ENCODE results near the gene TMEM200B.
"Not testable (repeated sequence)": the region's sequence is repeated elsewhere in the genome, so short reads cannot be mapped to it uniquely, and the experiment has no call there.

The TMEM200B gene

GRCh38 chr1:29108041-29108440, 15.7 kb downstream of the TMEM200B start:
- not testable (repeated sequence) for DNase-seq (ENCODE audit: low read depth)

DNA sequence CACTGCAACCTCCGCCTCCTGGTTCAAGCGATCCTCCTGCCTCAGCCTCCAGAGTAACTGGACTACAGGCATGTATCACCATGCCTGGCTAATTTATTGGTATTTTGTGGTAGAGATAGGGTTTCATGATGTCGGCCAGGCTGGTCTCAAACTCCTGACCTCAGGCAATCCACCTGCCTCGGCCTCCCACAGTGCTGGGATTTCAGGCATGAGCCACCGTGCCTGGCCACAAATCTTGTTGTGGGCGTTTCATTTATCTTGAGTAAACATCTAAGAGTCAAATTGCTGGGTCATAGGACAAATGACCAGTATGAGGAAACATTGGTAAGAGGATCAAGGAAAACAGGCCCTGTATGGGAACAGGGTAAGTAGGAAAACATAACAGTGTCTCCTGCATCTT, 17.9 kb downstream of the TMEM200B start:
- peak; percentile 12 for DNase-seq (ENCODE audit: low read depth)

DNA sequence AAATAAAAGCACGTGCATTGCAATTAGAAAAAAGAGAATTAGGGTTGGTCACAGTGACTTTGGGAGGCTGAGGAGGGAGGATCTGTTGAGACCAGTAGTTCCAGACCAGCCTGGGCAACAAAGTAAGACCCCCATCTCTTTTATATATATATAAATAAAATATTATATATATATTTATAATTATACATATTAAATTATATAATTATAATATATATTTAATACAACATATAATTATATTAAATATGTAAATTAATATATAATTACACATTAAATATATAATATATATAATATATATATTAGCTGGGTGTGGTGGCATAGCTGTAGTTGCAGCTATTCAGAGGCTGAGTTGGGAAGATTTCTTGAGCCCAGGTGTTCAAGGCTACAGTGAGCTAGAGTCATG, 23.2 kb downstream of the TMEM200B start:
- DNase-seq (ENCODE audit: low read depth) = no peak

GRCh38 chr1:29099286-29099685, 24.4 kb downstream of the TMEM200B start:
- no peak for DNase-seq (ENCODE audit: low read depth)

DNA sequence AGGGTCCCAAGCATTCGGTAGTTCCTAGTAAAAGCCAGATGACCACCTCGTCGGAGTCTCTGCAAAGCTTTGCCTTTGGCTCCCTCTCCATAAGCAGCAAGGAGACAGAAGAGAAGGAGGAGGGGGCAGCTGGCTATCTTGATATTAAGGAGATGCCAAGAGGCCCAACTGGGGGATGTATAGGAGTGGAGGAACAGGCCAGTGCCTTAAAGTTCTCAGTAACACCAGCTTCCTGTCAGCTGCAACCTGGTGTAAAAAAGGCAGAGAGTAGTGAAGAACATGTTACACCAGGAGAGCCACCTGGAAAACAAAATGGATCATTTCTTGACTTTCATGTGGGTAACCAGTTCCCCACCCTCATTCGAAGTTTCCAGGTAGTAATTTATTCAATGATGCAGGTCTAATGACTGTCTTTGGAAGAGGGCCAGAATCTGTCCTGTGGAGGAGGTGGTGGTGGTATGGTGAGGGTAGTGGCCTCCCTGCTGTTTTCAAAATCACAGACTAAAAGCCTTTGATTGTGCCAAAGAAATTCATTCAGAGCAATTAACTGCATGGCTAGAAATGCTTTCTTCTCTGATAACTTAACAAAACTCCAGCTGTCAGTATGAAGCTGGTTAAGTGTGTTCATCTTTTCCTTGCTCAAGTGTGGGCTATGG, 27.3 kb downstream of the TMEM200B start:
- DNase-seq (ENCODE audit: low read depth) = no peak

GRCh38 chr1:29094954-29095353, 28.7 kb downstream of the TMEM200B start:
- no peak for DNase-seq (ENCODE audit: low read depth)

DNA sequence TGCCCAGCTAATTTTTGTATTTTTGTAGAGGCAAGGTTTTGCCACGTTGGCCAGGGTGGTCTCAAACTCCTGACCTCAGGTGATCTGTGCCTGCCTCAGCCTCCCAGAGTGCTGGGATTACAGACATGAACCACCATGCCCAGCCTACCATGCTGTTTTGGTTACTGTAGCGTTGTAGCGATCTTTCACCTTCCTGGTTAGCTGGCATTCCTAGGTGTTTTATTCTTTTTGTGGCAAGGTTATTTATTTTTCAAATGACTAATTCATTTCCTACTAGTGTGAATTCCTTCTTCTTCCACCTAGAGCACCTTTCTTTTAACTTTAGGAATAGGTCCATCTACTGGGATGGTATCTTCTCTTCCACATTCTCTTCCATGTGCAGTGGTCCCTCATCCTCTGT, 29.3 kb downstream of the TMEM200B start:
- no peak for DNase-seq (ENCODE audit: low read depth)

GRCh38 chr1:29092704-29093103, 31.0 kb downstream of the TMEM200B start:
- DNase-seq (ENCODE audit: low read depth) = not testable (repeated sequence)

GRCh38 chr1:29090937-29091618, 32.6 kb downstream of the TMEM200B start:
- DNase-seq (ENCODE audit: low read depth) = no peak

DNA sequence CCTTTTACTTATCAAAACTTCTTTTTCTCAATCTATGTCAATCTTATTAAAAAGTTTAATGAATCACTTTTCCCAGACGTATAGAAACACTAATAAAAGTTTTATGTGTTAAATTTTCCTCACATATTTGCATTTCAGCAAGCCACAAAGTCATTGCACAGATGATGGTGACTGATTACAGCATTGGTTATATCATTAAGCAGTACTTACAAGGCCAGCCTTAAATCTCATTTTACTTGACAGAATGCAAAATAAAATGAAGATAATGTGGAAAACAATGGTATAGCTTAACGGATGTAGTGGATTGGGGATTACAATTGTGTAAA, 39.5 kb downstream of the TMEM200B start:
- DNase-seq (ENCODE audit: low read depth) = no peak

DNA sequence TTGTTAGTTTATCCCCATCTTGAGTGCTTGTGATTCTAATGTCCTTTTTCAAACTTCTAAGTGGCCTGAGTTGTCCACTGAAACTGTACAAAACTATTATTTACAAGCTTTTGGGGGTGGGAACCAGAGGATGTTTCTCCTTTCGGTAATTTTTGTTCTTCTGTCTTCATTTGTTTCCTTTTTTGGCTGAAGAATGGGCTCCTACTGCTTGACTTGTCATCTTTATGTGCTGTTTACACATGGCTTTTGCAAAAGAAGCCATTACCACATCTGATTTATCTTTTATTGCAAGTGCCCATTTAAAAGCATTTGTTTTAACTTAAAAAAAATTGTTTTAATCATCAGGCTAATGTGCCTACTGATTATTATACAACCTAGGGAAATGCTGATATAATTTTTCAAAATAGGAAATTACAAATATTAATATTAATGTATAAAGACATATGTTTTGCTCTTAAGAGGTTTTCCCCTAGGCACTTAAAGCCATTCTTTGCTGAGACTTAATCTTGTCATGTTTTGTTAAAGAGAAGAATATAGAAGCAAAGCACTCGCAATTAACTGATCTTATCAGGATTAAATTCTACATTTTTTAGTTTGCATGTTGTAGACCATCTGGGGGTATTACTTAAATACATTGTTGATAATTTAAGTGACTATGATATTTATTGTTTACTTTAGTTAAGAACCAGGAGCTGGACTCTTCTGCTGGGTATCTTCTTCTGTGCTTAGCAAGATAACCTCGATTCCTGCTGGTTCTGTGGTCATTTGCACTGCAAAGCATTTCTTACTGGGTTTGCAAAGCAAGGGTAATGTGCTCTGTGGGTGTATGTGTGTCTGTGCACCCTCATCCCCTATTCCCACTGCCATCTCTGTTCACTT, 40.1 kb downstream of the TMEM200B start:
- DNase-seq (ENCODE audit: low read depth) = no peak

DNA sequence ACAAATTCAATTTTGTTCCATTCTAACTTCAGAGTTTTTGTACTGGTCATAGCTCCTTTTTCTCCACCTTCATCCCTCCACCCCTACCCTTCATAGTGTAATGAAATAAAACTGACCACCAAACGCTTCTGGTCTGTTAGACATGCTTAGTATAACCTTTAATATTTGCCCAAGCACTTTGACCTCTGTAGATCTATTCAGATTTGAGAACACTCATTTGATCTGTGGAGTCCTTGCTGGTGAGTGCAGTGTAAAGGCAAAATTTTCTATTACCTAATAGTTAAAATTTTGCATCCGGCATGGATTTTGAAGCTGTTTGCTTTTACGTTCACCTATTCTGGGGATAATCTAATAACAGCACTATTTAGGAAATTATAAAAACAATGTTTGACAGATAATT, 41.2 kb downstream of the TMEM200B start:
- DNase-seq (ENCODE audit: low read depth) = no peak

DNA sequence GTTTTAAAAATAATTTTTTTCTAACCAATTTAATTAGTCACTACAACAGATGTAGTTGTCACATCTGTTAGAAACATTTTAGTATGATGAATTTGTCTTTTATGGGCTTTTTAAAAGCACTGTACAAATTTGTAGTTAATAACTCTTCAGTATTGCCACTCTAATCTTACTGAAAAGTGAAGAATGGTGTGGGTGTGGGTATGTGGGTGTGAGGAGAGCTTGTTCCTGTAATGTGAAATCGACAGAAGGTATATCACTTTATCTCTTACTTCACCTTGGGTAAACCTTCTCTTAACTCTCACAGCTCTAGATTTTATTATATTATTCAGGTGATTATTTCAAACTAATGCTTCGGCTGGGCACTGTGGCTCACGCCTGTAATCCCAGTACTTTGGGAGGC, 42.5 kb downstream of the TMEM200B start:
- DNase-seq (ENCODE audit: low read depth) = no peak

DNA sequence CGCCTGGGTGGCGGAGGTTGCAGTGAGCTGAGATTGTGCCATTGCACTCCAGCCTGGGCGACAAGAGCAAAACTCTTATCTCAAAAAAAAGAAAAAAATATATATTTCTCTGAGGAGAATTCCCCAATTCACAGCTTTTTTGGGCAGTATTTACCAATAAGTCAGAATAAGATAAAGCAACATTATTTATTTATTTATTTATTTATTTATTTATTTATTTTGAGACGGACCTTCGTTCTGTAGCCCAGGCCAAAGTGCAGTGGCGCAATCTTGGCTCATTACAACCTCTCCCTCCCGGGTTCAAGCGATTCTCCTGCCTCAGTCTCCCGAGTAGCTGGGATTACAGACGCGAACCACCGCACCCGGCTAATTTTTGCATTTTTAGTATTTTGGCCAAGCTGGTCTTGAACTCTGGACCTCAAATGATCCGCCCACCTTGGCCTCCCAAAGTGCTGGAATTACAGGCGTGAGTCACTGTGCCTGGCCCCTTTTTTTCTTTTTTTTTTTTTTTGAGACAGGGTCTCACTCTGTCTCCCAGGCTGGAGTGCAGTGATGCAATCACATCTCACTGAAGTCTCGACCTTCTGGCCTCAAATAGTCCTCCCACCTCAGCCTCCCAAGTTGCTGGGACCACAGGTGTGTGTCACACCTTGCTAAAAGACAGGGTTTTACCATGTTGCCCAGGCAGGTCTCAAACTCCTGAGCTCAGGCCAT, 43.6 kb downstream of the TMEM200B start:
- not testable (repeated sequence) for DNase-seq (ENCODE audit: low read depth)

- DNase-seq (ENCODE audit: low read depth) = no peak
Observed at GRCh38 chr1:29077155-29077554, 46.5 kb downstream of the TMEM200B start.

Data from ELR (cell line).